HG02798 (cell line): Measurements from ENCODE around the gene CFAP46.

Experiments used
- ATAC-seq: cut with Tn5 transposase; IDR thresholded peaks from one replicate; pipeline ENCODE4 v1.9.1; 2021; ENCODE audit warnings: mild to moderate bottlenecking; ENCODE audit not compliant: unreplicated experiment, poor library complexity

Gene CFAP46

DNA sequence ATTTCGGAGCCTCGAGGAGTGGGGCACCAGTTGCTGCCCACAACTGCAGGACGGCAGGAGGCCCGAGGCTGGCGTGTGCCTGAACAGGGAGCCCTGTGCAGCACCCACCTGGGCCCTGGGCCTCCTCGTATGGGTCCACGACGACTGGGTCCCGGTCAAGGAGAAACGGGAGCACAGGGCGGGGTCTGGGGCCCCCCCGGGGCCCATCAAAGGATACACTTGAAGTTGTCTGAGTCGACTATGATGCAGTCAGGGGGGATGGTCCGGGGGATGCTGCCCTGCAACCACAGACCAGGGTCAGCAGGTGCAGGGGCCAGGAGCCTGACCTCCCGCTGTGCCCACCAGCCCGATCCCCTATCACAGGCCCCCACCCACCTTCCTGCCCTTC, 127.9 kb downstream of the CFAP46 start:
- ATAC-seq = no peak

- no peak for ATAC-seq
These were observed 128.6 kb downstream of the CFAP46 start for GRCh38 chr10:132813560-132814468.

DNA sequence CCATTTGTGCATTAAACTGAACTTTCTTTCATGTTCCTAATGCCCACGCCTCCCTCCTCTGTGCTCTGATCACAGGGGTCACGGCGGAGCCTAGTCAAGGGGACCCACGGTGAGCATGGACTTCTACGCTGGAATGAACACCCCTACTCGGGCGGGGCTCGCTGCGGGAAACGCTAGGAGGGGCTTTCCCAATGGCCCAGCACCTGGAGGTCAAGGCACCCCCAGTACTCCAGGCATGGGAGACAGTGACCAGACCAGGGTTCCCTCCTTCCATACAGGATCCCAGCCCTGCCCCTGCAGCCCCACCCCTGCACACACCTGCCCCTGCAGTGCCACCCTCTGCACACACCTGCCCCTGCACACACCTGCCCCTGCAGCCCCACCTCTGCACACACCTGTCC, 129.4 kb downstream of the CFAP46 start:
- no peak for ATAC-seq

DNA sequence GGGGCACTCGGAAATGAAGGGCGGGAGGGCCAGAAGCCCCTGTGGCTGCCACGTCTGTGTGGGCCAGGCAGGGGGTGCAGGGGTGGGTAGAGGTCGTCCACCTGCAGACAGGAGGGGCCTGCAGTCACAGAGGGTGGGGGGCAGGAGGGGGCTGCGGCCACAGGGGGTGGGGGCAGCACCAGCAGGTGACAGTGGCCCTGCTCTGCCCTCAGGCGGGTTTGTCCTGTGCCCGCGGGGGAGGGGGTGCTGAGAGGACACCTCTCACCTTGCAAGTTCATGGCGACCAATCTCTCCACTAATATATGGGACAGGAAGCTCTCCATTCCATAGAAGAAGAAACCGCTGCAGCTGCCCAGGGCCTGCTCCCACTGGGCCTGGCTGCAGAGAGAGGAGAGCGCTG, 129.8 kb downstream of the CFAP46 start:
- ATAC-seq = no peak

GRCh38 chr10:132811891-132812481, 130.4 kb downstream of the CFAP46 start:
- no peak for ATAC-seq

DNA sequence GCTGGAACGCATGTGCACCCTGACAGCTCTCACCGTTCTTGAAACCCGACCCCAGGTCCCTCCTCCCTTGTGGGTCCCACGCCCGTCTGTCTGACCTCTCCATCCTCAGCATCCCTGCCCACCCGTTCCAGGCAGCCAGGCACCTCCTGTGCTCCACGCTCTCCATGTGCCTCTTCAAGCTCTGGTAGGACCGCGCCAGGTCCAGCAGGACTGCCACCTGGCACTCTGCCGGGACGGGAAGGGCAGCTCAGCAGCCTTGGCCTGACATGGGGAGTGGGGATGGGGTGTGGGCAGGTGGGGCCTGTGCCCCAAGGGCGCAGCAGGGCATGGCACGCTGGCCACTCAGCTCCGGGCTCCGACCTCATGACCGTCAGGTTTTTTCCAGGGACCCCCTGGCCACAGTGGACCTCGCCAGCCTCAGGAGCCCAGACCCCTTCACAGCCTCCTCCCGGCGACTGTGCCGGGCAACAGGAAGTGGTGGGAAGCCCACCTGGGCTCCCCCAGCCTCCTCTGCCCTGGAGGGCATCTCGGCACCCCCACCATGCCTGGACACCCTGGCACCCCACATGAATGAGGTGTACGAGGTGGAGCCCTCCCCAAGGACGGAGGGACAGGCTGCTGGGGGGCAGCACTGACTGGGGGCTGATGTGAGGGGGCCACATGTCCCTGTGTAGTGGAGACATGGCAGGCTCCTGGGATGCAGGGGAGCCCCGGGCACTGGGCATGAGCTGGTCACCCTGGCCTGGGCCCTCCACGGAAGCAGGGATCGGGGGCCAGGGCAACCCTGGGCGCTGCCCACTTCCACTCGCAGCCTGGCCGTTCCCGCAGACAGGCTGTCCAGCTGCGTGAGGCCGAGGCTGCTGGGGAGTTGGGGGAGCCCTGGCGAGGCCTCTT, 131.3 kb downstream of the CFAP46 start:
- ATAC-seq = no peak

DNA sequence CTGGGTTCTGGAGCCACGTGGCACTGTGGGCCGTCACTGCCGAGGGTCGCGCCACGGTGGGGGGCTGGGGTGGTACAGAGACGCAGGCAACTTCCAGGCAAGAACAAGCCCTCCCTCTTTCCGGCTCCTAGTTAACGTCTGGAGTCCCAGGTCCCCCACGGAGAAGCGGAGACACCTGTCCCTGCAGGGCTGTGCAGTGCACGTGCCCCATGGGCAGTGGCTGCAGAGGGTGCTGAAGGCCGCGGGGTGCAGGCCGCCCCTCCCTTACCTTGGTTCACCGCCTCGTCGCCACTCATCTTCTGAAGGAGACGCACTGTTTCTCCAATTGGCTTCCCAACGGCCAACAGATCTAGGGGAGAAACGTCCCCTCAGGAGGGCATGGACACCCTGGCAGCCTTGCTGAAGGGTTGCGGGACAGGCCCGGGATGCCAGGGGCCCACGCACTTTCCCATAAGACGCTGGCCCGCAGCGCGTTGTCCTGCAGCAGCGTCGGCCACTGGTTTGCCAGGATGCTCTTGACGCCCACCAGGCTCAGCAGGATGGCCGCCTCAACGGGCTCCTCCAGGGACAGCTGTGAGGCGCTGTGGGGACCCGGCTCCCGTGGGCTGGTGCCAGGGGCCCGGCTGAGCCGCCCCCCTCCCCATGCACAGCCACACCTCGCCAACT, 132.1 kb downstream of the CFAP46 start:
- no peak for ATAC-seq

- ATAC-seq = no peak
These were observed 132.9 kb downstream of the CFAP46 start for GRCh38 chr10:132809232-132810140.

DNA sequence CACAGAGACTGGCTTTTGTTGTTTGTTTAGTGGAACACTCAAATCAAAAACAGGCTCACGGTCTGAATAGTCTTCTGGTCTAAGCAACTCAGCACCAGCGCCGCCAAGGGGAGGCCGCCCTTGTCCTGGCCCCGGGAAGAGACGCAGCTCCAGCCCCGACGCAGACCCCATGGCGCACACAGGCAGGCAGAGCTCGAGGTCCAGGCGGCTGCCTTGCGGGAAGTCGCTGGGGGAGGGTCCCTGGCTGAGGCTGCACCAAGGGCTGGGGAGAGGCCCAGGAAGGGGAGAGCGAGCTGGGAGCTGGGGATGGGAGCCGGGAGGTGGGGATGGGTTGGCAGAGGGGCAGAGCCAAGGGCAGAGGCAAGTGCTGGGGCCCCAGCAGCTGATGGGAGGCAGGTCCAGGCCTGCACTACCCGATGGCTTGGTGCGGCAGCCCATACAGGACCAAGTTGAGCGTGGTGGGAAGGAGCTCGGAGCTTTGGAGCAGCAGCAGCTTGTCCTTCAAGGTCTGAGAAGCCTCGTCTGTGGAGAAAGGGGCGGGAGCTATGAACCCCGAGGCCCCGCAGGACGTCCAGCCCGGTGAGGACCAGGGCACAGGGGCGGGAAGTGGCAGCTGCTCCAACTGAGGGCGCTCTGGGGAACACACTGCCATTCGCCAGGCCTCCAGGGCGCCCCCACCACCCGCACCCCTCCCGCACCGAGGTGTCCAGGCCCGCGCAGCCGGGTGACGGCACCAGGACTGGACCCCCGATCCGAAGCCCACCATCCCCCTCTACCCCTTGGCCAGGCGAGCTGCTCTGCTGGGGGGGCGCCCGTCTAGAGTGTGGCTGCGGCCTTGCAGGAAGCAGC, 133.8 kb downstream of the CFAP46 start:
- ATAC-seq = no peak

- ATAC-seq = no peak
These were observed 134.7 kb downstream of the CFAP46 start for GRCh38 chr10:132807621-132808049.

GRCh38 chr10:132806561-132807003, 135.8 kb downstream of the CFAP46 start:
- ATAC-seq = no peak

DNA sequence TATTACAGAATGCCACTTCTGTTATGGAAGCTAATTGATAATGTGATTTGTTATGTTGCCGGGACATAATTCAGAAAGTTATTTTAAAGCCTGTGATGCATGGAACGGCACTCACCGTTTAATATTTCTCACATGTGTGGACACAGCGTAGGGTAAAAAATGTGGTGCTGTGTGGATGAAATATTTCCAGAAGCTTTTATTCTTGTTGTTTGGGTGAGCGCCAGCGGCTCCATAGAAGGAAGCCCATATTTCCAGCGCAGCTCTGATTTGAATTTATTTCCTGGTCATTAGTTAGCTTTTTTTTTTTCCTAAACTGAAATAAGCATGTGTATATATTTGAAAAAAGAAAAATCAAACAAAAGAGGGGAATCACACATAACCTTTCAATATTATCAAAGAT, 136.3 kb downstream of the CFAP46 start:
- ATAC-seq = no peak

DNA sequence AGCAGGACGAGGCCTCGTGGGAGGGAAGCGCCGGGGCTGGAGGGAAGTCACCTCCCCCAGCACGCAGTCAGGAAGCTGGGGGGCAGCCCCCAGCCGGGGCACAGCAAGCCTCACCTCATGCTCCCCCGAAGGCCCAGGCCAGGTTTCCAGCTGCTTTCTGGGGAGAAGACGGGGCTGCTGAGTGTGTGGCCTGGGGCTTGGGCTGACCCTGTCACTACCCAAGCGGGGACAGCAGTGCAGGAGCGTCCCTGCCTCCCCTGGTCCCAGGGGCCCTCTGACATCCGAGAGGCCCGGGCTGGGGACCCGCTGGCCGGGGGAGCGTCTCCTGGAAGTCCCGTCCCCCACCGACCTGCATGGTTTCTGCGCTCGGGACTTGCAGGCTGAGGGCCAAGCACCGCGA, 136.8 kb downstream of the CFAP46 start:
- no peak for ATAC-seq

- no peak for ATAC-seq
These were observed 137.5 kb downstream of the CFAP46 start for GRCh38 chr10:132804785-132805426.

GRCh38 chr10:132804287-132804686, 138.1 kb downstream of the CFAP46 start:
- ATAC-seq = no peak

GRCh38 chr10:132803416-132804210, 138.8 kb downstream of the CFAP46 start:
- ATAC-seq = no peak

DNA sequence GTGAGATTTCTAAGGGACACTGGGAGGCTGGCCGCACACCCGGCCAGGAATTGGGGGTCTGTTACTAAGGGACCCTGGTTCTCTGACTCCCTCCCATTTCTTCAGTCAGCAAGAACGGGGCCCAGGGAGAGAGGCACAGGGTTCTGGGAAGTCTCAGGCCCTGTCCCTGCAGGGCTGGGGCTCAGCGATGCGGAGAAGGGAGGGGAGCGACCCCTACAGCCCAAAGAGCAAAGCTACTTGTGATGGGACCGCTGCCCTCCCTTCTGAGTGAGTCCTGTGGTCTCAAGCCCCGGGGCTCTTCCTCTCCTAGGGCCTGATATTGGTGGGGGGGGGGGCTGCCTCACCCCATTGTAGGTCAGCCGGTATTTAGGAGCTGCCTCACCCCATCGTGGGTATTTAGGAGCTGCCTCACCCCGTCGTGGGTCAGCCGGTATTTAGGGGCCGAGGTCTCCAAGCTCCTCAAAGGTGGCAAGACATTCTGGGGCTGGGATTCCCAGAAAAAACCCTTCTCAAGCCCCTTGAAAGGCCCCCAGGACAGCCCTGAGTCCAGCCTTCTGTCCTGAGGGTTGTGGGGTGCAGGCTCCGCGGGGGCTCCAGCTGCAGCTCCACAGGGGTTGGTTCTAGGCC, 139.6 kb downstream of the CFAP46 start:
- no peak for ATAC-seq
